GM19452 (cell line): ENCODE data around the gene PHF2.

Experiments
- ATAC-seq: cut with Tn5 transposase; IDR thresholded peaks from one replicate; pipeline ENCODE4 v1.9.1; 2021; ENCODE audit not compliant: unreplicated experiment

Gene PHF2

GRCh38 chr9:93576258-93577077, at the start of gene PHF2:
PHF2 (plus strand) TSS chr9:93576584; CDS start chr9:93576774, 190 bp downstream.
- no peak for ATAC-seq

- no peak for ATAC-seq
Measured at GRCh38 chr9:93531374-93531773, 45.0 kb upstream of the PHF2 start.

GRCh38 chr9:93532141-93532540, 44.2 kb upstream of the PHF2 start:
- no peak for ATAC-seq

GRCh38 chr9:93533863-93534262, 42.5 kb upstream of the PHF2 start:
- no peak for ATAC-seq

GRCh38 chr9:93536167-93536566, 40.2 kb upstream of the PHF2 start:
- ATAC-seq: no peak

- ATAC-seq: no peak
Measured at GRCh38 chr9:93536874-93537273, 39.5 kb upstream of the PHF2 start.

GRCh38 chr9:93540305-93540704, 36.1 kb upstream of the PHF2 start:
- no peak for ATAC-seq

GRCh38 chr9:93541005-93541404, 35.4 kb upstream of the PHF2 start:
- no peak for ATAC-seq

- ATAC-seq: no peak
Measured at GRCh38 chr9:93541581-93542349, 34.6 kb upstream of the PHF2 start.

- ATAC-seq: no peak
Measured at GRCh38 chr9:93543117-93543516, 33.3 kb upstream of the PHF2 start.

GRCh38 chr9:93546356-93546755, 30.0 kb upstream of the PHF2 start:
- ATAC-seq: no peak

GRCh38 chr9:93549611-93550010, 26.8 kb upstream of the PHF2 start:
- ATAC-seq: no peak

- no peak for ATAC-seq
Measured at GRCh38 chr9:93552923-93553322, 23.5 kb upstream of the PHF2 start.

GRCh38 chr9:93555370-93555769, 21.0 kb upstream of the PHF2 start:
- no peak for ATAC-seq

- no peak for ATAC-seq
Measured at GRCh38 chr9:93557366-93558137, 18.8 kb upstream of the PHF2 start.

GRCh38 chr9:93558503-93558902, 17.9 kb upstream of the PHF2 start:
- no peak for ATAC-seq

- no peak for ATAC-seq
Measured at GRCh38 chr9:93560991-93561390, 15.4 kb upstream of the PHF2 start.

- no peak for ATAC-seq
Measured at GRCh38 chr9:93562157-93562556, 14.2 kb upstream of the PHF2 start.

GRCh38 chr9:93565089-93565488, 11.3 kb upstream of the PHF2 start:
- no peak for ATAC-seq

- ATAC-seq: peak; percentile 91
Measured at GRCh38 chr9:93566408-93567270, 9.7 kb upstream of the PHF2 start.
